Central memory CD8-positive, alpha-beta T cell (primary cell): ENCODE data around the gene ADAT2.

Experiments used
- ATAC-seq: fragments of 150-1000 bp; cut with Tn5 transposase; replicated peaks from 2 replicates; pipeline ENCODE4 v1.10.0; 2022; ENCODE audit warnings: mild to moderate bottlenecking, moderate FRiP score, moderate number of reproducible peaks; ENCODE audit not compliant: poor library complexity, severe bottlenecking; ENCODE audit errors: extremely low read depth
- DNase-seq, 2 donors: peaks; one replicate each; pipeline ENCODE4 v3.0.0; 2021; ENCODE audit warnings: low spot score in 2 of 2
- H3K27ac Mint-ChIP-seq: one replicate; pipeline ENCODE4 v1.8.0; 2022; ENCODE audit warnings: low read depth, mild to moderate bottlenecking, moderate library complexity, mixed read lengths
- H3K27me3 Mint-ChIP-seq: one replicate; pipeline ENCODE4 v1.8.0; 2022; ENCODE audit warnings: mixed read lengths
- H3K36me3 Mint-ChIP-seq: one replicate; pipeline ENCODE4 v1.8.0; 2022; ENCODE audit warnings: mild to moderate bottlenecking, moderate library complexity, mixed read lengths; ENCODE audit not compliant: insufficient read depth
- H3K4me1 Mint-ChIP-seq: one replicate; pipeline ENCODE4 v1.8.0; 2022; ENCODE audit warnings: mixed read lengths
- H3K4me3 Mint-ChIP-seq: one replicate; pipeline ENCODE4 v1.8.0; 2022; ENCODE audit warnings: mild to moderate bottlenecking, moderate library complexity, mixed read lengths
- H3K9me3 Mint-ChIP-seq: one replicate; pipeline ENCODE4 v1.8.0; 2022; ENCODE audit warnings: mixed read lengths

The ADAT2 gene

DNA sequence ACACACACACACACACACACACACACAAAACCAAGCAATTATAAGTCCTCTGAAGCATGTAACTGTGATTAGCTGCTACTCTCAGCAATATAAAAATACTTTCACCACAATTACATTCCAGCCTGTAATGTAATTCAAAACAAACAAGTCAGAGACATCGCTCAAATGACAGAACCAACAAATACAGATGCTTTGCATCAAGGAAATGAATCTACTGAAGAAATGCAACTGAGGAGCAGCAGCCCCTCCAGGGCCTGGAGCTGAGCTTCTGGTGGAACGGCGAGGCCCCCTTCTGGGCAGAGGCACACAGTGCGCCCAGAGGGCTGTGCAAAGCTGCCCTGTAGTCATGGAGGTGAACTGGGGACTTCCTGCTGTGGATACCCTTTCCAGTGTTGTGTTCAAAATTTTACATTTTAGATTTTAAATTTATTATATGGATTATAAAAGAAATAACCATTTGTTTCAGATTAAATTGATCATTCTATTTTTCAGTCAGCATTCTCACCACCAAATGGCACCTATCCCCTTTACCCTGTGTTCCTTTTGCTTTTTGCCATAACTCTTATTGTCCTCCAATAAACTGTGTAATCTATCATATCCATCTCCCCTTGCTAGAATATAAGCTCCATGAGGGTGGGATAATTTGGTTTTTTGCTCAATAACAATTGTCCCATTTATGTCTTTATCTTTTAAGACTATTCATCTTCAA lies 23.2 kb downstream of the ADAT2 start:
- peak; percentile 70 for DNase-seq
- no peaks in the 10 kb centered on the region for H3K9me3 Mint-ChIP-seq
- peak; percentile 98 for ATAC-seq
- peaks cover 5% of the 10 kb centered on the region for H3K36me3 Mint-ChIP-seq
- no peaks in the 10 kb centered on the region for H3K27me3 Mint-ChIP-seq
- peaks cover 5% of the 10 kb centered on the region for H3K4me1 Mint-ChIP-seq
- no peak overlapping the region for H3K4me3 Mint-ChIP-seq
- peak overlapping the region; percentile 62 for H3K27ac Mint-ChIP-seq

- no peaks in the 10 kb centered on the region for H3K27me3 Mint-ChIP-seq
- peaks cover 2% of the 10 kb centered on the region for H3K36me3 Mint-ChIP-seq
- peaks cover 5% of the 10 kb centered on the region for H3K4me1 Mint-ChIP-seq
- no peak for DNase-seq
- no peaks in the 10 kb centered on the region for H3K9me3 Mint-ChIP-seq
- ATAC-seq, result no peak
- H3K27ac Mint-ChIP-seq, result no peak overlapping the region
- no peak overlapping the region for H3K4me3 Mint-ChIP-seq
Observed at GRCh38 chr6:143426026-143426425, 24.5 kb downstream of the ADAT2 start.

DNA sequence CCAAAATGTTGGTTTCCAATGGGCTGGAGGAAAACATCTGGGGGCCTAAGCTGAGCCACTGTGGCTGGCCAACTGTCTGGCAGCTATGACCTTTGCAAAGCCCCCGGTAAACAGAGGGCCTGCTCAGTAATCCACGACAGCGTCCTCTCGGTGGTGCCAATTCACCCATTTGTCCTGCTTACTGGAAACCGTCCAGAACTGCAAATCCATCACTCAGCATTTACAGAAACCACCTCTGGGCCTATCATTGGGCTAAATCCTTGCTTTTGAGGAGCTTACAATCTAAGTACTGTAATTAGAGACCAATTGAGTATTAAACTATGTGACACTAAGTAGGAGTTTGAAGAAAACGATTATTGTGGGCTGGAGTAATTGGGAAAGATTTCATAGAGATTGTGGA lies 31.0 kb downstream of the ADAT2 start:
- Mint-ChIP-seq H3K27me3 (no peaks in the 10 kb centered on the region), H3K36me3 (no peaks in the 10 kb centered on the region), H3K9me3 (no peaks in the 10 kb centered on the region), H3K4me1 (no peaks in the 10 kb centered on the region), H3K4me3 (no peak overlapping the region), H3K27ac (no peak overlapping the region)
- DNase-seq (no peak), ATAC-seq (no peak)

DNA sequence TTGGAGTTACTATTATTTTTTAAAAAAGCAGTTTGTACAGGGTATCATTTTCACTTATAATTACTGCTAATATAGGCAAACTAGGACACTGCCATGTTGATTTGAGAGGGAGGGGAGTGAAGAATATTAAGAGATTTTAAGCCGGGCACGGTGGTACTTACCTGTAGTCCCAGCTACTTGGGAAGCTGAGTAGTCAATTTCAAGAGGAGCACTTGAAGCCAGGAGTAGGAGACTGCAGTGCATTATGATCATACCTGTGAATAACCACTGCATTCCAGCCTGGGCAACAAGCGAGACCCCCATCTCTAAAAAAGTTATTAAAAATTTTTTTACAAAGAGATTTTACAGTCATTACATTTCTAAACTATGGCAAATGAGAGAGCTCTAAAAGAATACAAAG lies 35.7 kb downstream of the ADAT2 start:
- no peak overlapping the region for H3K4me3 Mint-ChIP-seq
- H3K9me3 Mint-ChIP-seq, result no peaks in the 10 kb centered on the region
- no peaks in the 10 kb centered on the region for H3K36me3 Mint-ChIP-seq
- DNase-seq (no peak), ATAC-seq (no peak)
- no peaks in the 10 kb centered on the region for H3K4me1 Mint-ChIP-seq
- H3K27ac Mint-ChIP-seq, result no peak overlapping the region
- H3K27me3 Mint-ChIP-seq, result no peaks in the 10 kb centered on the region

GRCh38 chr6:143410859-143411270 lies 39.6 kb downstream of the ADAT2 start:
- Mint-ChIP-seq H3K27me3 (no peaks in the 10 kb centered on the region), H3K9me3 (no peaks in the 10 kb centered on the region), H3K36me3 (no peaks in the 10 kb centered on the region), H3K4me1 (no peaks in the 10 kb centered on the region), H3K27ac (no peak overlapping the region), H3K4me3 (no peak overlapping the region)
- DNase-seq, result no peak
- no peak for ATAC-seq

DNA sequence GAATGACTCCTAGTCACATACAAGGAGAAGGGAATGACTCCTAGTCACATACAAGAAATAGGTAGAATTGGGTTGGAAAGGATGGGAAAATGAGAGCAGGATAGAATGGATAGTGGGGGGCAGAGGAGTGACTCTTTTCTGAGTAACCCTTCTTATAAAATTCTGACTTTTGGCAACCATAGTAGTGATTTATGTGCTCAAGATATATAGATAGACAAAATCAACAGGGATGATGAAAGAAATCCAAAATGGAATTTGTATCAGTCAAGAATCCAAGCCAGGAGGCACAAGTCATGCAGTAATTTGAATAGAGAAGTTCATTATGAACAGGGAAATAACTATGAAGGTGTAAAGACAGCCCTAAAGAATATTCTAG lies 41.7 kb downstream of the ADAT2 start:
- no peaks in the 10 kb centered on the region for H3K27me3 Mint-ChIP-seq
- DNase-seq (no peak), ATAC-seq (no peak)
- H3K9me3 Mint-ChIP-seq, result no peaks in the 10 kb centered on the region
- H3K27ac Mint-ChIP-seq, result no peak overlapping the region
- no peak overlapping the region for H3K4me3 Mint-ChIP-seq
- no peaks in the 10 kb centered on the region for H3K4me1 Mint-ChIP-seq
- no peaks in the 10 kb centered on the region for H3K36me3 Mint-ChIP-seq

DNA sequence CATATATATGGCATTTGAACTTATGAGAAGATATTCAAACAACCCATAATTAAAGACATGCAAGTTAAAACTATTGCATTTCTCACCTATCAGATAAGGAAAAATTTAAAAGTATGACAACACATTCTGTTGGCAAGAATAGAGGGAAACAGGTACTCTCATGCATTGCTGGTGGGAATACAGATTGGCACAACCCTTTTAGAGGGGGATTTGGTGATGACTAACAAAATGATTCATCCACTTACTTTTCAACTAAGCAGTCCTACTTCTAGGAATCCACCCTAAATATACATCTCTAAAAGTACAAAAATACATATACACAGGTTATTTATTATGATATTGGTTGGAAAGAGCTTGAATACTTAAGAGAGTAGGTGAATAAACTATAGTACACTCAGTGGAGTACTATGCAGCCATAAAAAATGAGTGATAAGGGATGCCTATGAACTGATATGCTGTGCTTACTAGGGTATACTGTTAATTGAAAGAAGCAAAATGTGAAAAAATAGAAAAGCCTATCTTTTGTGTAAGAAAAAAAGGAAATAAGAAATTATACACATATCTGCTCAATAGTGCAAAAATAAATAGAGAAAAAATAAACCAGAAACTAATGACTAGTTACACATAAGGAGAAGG lies 42.2 kb downstream of the ADAT2 start:
- DNase-seq, result no peak
- ATAC-seq, result no peak
- no peaks in the 10 kb centered on the region for H3K4me1 Mint-ChIP-seq
- H3K9me3 Mint-ChIP-seq, result no peaks in the 10 kb centered on the region
- no peaks in the 10 kb centered on the region for H3K36me3 Mint-ChIP-seq
- H3K4me3 Mint-ChIP-seq, result no peak overlapping the region
- H3K27me3 Mint-ChIP-seq, result no peaks in the 10 kb centered on the region
- H3K27ac Mint-ChIP-seq, result no peak overlapping the region

DNA sequence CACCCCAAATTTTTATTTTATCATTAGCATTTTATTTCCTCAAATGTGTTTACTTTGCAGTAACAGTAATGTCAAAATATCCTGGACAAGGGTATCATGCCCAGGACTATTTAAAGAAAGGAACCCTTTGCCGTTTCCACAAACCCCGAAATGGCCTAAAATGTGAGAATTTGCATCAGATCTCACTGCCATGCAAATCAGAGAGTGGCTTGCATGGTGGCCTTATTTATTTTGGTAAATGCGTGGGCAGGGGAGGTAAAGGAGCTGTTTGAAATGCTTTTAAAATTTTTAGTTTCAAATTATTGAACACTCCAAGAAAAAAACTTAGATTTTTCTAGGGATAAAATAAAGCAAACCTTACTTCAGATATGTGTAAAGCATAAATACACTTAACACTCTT lies 43.8 kb downstream of the ADAT2 start:
- DNase-seq (no peak), ATAC-seq (no peak)
- Mint-ChIP-seq H3K27ac (no peak overlapping the region), H3K4me3 (no peak overlapping the region), H3K4me1 (peaks cover 3% of the 10 kb centered on the region), H3K27me3 (no peaks in the 10 kb centered on the region), H3K36me3 (no peaks in the 10 kb centered on the region), H3K9me3 (no peaks in the 10 kb centered on the region)

- H3K27me3 Mint-ChIP-seq, result no peaks in the 10 kb centered on the region
- no peak overlapping the region for H3K27ac Mint-ChIP-seq
- peaks cover 1% of the 10 kb centered on the region for H3K36me3 Mint-ChIP-seq
- no peak for ATAC-seq
- DNase-seq, result no peak
- H3K4me1 Mint-ChIP-seq, result peaks cover 13% of the 10 kb centered on the region
- H3K4me3 Mint-ChIP-seq, result no peak overlapping the region
- no peaks in the 10 kb centered on the region for H3K9me3 Mint-ChIP-seq
Observed at GRCh38 chr6:143405373-143406154, 44.9 kb downstream of the ADAT2 start.

DNA sequence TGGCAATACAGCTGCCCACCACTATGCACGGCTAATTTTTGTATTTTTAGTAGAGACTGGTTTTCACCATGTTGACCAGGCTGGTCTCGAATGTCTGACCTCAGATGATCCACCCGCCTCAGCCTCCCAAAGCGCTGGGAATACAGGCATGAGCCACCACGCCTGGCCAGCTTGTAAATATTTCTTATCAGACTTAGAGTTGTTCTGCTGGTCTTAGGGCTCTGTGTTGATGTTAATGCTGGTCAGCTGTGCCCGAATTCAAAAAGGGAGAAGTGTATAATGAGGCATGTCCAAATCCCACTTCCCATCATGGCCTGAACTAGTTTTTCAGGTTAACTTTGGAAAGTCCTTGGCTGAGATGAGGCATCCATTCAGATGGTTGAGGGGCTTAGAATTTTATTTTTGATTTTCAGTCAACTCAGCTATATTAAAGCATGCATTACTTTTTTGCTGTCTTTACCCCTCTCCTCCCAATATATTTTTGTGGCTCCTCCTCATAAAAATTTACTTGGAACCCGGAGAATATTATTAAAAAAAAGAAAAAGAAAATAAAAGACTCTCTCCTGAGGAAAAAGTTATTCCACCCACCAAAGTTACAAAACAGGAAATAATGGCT lies 47.7 kb downstream of the ADAT2 start:
- peaks cover 1% of the 10 kb centered on the region for H3K36me3 Mint-ChIP-seq
- H3K9me3 Mint-ChIP-seq, result no peaks in the 10 kb centered on the region
- no peak for ATAC-seq

GRCh38 chr6:143401636-143402370 lies 48.7 kb downstream of the ADAT2 start:
- H3K27ac Mint-ChIP-seq, result no peak overlapping the region
- no peak overlapping the region for H3K4me3 Mint-ChIP-seq
- H3K9me3 Mint-ChIP-seq, result no peaks in the 10 kb centered on the region
- peaks cover 1% of the 10 kb centered on the region for H3K36me3 Mint-ChIP-seq
- H3K4me1 Mint-ChIP-seq, result peaks cover 47% of the 10 kb centered on the region
- no peak for ATAC-seq
- no peaks in the 10 kb centered on the region for H3K27me3 Mint-ChIP-seq
- no peak for DNase-seq

More for the DNA sequence above, 47.7 kb downstream of the ADAT2 start:
- DNase-seq, result no peak
- no peaks in the 10 kb centered on the region for H3K27me3 Mint-ChIP-seq
- H3K27ac Mint-ChIP-seq, result no peak overlapping the region
- no peak overlapping the region for H3K4me3 Mint-ChIP-seq
- peaks cover 37% of the 10 kb centered on the region for H3K4me1 Mint-ChIP-seq

DNA sequence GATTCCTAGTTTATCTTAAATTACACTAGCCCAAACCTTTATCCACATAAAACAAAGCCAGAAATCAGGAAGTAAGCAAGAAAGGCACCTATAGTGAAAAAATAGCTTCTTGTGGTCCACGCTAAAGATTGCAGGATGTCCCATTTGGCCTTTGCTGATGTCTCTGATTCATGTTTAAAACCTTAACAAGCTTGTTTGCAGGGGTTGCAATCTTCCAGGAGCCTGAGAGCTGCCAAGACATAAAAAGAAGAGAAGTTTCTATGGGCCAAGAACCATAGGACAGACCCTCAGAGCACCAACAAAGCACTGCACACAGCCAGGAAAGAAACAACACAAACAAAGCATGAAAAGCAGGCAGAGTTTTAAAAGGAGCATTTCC lies 49.4 kb downstream of the ADAT2 start:
- ATAC-seq (no peak), DNase-seq (no peak)
- no peaks in the 10 kb centered on the region for H3K27me3 Mint-ChIP-seq
- peaks cover 1% of the 10 kb centered on the region for H3K36me3 Mint-ChIP-seq
- H3K4me1 Mint-ChIP-seq, result peaks cover 54% of the 10 kb centered on the region
- H3K27ac Mint-ChIP-seq, result peak overlapping the region; percentile 41
- H3K9me3 Mint-ChIP-seq, result no peaks in the 10 kb centered on the region
- no peak overlapping the region for H3K4me3 Mint-ChIP-seq
